Measurements from ENCODE around the gene PML.

The PML gene

GRCh38 chr15:74041777-74042435 lies 47.4 kb downstream of the PML start:
- H3K36me3 ChIP-seq (ENCODE audit: insufficient read depth, low read length) = no peaks in the 10 kb centered on the region
- no peaks in the 10 kb centered on the region for H3K9me2 ChIP-seq (ENCODE audit: low read depth, low read length)
- H3K27ac ChIP-seq (ENCODE audit: low read depth, low read length, poor library complexity, severe bottlenecking) = no peak overlapping the region
- H3K9me3 ChIP-seq (ENCODE audit: low read length) = no peaks in the 10 kb centered on the region
- no peaks in the 10 kb centered on the region; the same call in 1 of the 2 replicates for H3K27me3 ChIP-seq (ENCODE audit: insufficient read depth, low read length)
- no peak overlapping the region for H3K9ac ChIP-seq (ENCODE audit: low read length)
- H3K4me3 ChIP-seq (ENCODE audit: low read depth, low read length, poor library complexity, severe bottlenecking) = no peak overlapping the region
- H3F3A ChIP-seq (ENCODE audit: insufficient read depth, low read length) = no peaks in the 10 kb centered on the region
- no peaks in the 10 kb centered on the region for H3K79me2 ChIP-seq (ENCODE audit: insufficient read depth, low read length)
- TF ChIP-seq EZH2 (IDR thresholded peaks at IDR 0.05; ENCODE audit: borderline replicate concordance, low read length) = no peak
- TF ChIP-seq, protein P1, sequence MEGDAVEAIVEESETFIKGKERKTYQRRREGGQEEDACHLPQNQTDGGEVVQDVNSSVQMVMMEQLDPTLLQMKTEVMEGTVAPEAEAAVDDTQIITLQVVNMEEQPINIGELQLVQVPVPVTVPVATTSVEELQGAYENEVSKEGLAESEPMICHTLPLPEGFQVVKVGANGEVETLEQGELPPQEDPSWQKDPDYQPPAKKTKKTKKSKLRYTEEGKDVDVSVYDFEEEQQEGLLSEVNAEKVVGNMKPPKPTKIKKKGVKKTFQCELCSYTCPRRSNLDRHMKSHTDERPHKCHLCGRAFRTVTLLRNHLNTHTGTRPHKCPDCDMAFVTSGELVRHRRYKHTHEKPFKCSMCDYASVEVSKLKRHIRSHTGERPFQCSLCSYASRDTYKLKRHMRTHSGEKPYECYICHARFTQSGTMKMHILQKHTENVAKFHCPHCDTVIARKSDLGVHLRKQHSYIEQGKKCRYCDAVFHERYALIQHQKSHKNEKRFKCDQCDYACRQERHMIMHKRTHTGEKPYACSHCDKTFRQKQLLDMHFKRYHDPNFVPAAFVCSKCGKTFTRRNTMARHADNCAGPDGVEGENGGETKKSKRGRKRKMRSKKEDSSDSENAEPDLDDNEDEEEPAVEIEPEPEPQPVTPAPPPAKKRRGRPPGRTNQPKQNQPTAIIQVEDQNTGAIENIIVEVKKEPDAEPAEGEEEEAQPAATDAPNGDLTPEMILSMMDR (IDR thresholded peaks at IDR 0.05; ENCODE audit: low read length) = no peak
- H3K4me2 ChIP-seq (ENCODE audit: low read length) = no peak overlapping the region
- H2AFZ ChIP-seq (ENCODE audit: low read length) = no peak overlapping the region
- no peaks in the 10 kb centered on the region for H4K20me1 ChIP-seq (ENCODE audit: insufficient read depth, low read length)
- H3K4me1 ChIP-seq (ENCODE audit: insufficient read depth, low read length, severe bottlenecking) = no peaks in the 10 kb centered on the region

GRCh38 chr15:74042603-74043424 lies 48.3 kb downstream of the PML start:
- H3K36me3 ChIP-seq (ENCODE audit: insufficient read depth, low read length) = no peaks in the 10 kb centered on the region
- TF ChIP-seq EZH2 (IDR thresholded peaks at IDR 0.05; ENCODE audit: borderline replicate concordance, low read length) = no peak
- TF ChIP-seq, protein P1 (IDR thresholded peaks at IDR 0.05; ENCODE audit: low read length) = no peak
- no peaks in the 10 kb centered on the region for H3K79me2 ChIP-seq (ENCODE audit: insufficient read depth, low read length)
- no peak overlapping the region for H3K4me2 ChIP-seq (ENCODE audit: low read length)
- H3K9me2 ChIP-seq (ENCODE audit: low read depth, low read length) = no peaks in the 10 kb centered on the region
- H3K27ac ChIP-seq (ENCODE audit: low read depth, low read length, poor library complexity, severe bottlenecking) = no peak overlapping the region
- H3K9me3 ChIP-seq (ENCODE audit: low read length) = no peaks in the 10 kb centered on the region
- no peaks in the 10 kb centered on the region for H3F3A ChIP-seq (ENCODE audit: insufficient read depth, low read length)
- H3K4me1 ChIP-seq (ENCODE audit: insufficient read depth, low read length, severe bottlenecking) = no peaks in the 10 kb centered on the region
- no peak overlapping the region for H3K9ac ChIP-seq (ENCODE audit: low read length)
- no peaks in the 10 kb centered on the region; the same call in 1 of the 2 replicates for H3K27me3 ChIP-seq (ENCODE audit: insufficient read depth, low read length)
- no peak overlapping the region for H3K4me3 ChIP-seq (ENCODE audit: low read depth, low read length, poor library complexity, severe bottlenecking)
- no peaks in the 10 kb centered on the region for H4K20me1 ChIP-seq (ENCODE audit: insufficient read depth, low read length)
- no peak overlapping the region for H2AFZ ChIP-seq (ENCODE audit: low read length)

DNA sequence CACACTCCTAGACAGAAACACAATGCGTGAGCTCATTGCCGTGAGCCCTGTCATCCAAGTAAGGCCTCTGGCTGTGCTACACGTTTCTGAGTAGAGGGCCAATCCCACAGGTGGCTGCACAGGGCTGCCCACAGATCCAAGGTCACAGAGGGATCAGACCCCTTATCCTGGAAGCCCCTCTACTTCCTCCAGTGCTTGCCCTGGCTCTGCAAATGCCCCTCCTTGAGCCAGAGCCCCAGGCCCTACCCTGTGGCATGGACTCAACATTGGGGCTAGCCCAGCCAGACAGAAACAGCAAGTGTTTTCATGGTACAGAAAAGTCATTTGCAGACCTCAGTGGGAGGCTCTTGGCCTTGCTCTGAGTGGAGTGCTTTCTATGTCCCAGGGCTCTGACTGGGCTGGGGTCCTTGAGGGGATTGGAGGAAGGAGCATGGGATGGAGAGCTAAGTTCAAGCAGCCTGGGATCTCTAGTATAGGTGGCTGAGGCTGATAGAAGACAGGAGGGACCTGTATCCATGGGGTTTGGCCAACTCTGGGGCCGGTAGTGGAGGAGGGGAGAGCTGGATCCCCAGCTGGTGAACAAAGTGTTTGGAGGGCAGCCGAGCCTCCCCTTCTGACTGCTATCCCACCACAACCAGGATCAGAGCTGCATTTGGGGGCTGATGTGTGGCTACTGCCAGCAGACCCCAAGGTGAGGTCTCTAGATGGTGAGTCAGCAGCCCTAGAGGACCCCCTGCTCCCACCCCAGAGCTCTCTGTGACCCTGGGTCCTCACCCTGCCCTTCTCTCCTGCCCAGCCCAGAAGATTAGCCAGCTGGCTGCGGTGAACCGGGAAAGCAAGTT lies 49.1 kb downstream of the PML start:
- H3K79me2 ChIP-seq (ENCODE audit: insufficient read depth, low read length) = no peaks in the 10 kb centered on the region
- TF ChIP-seq EZH2 (IDR thresholded peaks at IDR 0.05; ENCODE audit: borderline replicate concordance, low read length) = no peak
- TF ChIP-seq, protein P1 (IDR thresholded peaks at IDR 0.05; ENCODE audit: low read length) = no peak
- no peak overlapping the region for H3K4me3 ChIP-seq (ENCODE audit: low read depth, low read length, poor library complexity, severe bottlenecking)
- H3K4me2 ChIP-seq (ENCODE audit: low read length) = no peak overlapping the region
- H4K20me1 ChIP-seq (ENCODE audit: insufficient read depth, low read length) = no peaks in the 10 kb centered on the region
- H3K27me3 ChIP-seq (ENCODE audit: insufficient read depth, low read length) = no peaks in the 10 kb centered on the region; the same call in 1 of the 2 replicates
- H3K4me1 ChIP-seq (ENCODE audit: insufficient read depth, low read length, severe bottlenecking) = no peaks in the 10 kb centered on the region
- no peaks in the 10 kb centered on the region for H3K36me3 ChIP-seq (ENCODE audit: insufficient read depth, low read length)
- no peak overlapping the region for H2AFZ ChIP-seq (ENCODE audit: low read length)
- H3K9me3 ChIP-seq (ENCODE audit: low read length) = no peaks in the 10 kb centered on the region
- no peaks in the 10 kb centered on the region for H3F3A ChIP-seq (ENCODE audit: insufficient read depth, low read length)
- H3K9ac ChIP-seq (ENCODE audit: low read length) = no peak overlapping the region
- no peaks in the 10 kb centered on the region for H3K9me2 ChIP-seq (ENCODE audit: low read depth, low read length)
- H3K27ac ChIP-seq (ENCODE audit: low read depth, low read length, poor library complexity, severe bottlenecking) = no peak overlapping the region

Data from OCI-LY1 (cell line).